DMS79 (cell line): Measurements from ENCODE around the gene CRYBB1.
A peak's percentile ranks its signal among the peaks of the same experiment; 100 is the strongest.

Experiments used
- DNase-seq: peaks from one replicate; lab custom pipeline; 2025; lab: John Stamatoyannopoulos, UW

The CRYBB1 gene

DNA sequence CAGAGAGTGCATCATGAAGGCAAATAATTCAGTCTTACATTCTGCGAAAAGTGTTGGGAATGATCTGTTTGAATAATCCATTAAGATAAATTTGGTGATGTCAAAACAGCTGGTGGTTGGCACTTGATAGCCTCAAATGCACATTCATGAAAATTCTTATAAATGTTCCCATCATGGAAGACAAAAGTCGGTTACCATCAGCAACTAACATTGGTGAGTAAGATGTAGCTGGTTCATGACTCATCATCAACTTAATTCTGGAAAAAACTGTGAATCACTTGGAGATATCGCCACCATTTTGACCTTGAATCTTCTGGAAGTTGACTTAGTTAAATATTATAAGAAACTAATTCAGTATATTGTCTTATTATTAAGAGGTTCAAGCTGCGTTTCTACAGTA is 11.2 kb downstream of the CRYBB1 start:
- no peak for DNase-seq

DNA sequence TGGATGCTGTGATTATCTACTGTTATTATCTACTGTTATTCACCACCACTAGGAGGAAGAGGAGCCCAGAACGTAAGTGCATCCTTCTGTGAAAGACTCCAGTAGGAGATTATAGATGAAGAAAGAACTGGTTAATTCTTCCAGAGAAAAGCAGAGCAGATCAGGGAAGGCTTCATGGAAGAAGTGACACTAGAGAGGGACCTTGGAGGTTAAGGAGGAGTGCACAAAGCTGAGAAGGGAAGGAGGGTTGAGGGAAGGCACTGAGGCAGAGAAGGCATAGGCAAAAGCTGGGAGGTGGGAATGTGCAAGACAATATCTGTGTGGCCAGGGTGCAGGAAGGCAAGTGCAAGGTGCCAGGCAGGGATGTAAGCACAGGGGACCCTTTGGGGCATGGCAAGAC is 13.5 kb downstream of the CRYBB1 start:
- DNase-seq: no peak

DNA sequence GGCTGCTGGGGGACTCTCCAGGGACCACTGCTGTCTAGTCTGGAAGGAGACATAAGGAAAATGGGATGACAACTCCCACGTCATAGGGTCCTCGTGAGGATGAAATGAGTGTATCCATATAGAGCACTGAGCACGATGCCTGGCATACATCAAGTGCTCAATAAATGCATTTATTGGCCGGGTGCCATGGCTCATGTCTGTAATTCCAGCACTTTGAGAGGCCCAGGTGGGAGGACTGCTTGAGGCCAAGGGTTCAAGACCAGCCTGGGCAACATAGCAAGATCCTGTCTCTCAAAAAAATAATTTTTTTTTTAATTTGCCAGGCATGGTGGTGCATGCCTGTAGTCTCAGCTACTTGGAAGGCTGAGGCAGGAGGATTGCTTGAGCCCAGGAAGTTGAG is 15.7 kb downstream of the CRYBB1 start:
- DNase-seq: no peak

DNA sequence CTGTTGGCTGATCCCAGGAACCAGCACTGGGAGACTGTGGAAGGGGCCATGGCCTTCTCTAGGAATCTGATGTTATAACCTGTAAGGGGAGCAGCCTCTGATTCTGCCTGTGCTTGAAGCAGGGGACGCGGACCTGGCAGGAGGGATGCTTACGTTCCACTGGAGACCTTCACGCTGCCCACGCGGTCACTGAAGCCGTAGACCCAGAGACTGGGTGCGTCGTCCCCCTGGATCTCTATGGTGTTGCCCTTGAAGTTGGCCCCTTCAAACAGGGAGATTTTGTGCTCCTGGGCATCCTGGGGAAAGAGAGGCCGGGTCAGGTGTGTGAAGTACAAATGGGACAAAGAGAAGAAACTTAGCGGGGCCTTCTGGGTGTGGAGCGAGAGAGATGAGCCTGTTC is 16.1 kb downstream of the CRYBB1 start:
- no peak for DNase-seq

DNA sequence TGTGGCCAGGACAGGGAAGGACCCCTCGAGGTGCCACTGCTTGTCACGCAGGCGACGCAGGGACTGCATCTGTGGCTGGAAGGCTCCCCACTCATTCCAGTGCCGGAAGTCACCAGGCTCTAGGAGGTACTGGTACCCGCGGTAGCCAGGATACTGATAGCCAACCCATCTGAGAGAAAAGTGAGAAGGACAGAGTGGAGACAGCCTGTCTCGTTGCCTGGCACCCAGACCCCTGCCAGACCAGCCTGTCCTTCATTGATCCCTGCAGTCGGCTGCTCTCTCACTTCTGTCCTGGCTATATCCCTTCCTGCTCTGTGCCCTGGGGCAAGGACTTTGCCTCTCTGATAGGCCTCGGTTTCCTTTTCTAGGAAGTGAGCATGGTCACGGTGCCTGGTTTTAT is 18.3 kb downstream of the CRYBB1 start:
- no peak for DNase-seq

DNA sequence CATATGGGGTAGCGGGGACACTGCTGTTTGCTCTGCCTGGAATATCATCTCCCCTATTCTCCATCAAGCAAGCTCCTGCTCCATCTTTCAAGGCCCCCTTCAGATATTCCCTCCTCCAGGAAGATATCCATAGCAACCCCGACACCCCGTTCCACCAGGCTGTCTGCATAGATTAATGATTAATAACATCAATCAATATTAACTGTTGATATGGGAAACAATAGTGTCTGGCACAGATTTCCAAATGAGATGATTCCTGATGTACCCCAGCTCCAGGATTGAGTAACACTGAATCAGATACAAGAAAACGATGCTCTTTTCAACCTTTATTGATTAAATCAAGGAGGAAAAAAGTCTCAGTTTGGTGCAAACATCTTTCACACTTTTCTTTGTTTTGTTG is 20.3 kb downstream of the CRYBB1 start:
- no peak for DNase-seq

DNA sequence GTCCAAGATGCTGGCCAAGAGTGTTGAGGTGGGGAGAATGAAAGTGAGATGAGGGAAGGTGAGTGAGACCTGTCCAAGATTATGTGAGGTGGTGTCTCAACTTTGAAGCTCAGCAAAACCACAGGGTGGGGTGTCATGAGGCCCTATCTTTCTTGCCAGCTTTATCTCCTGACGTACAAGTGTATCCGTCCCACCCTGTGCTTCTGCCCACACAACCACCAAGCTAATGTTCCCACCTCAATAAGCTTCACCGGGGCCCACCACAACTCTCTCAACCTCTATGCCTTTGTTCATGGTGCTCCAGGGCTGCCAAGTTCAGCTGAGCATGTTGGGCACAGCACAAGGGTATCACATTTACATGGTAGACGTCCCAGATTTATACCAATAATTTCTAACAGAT is 20.8 kb downstream of the CRYBB1 start:
- no peak for DNase-seq

DNA sequence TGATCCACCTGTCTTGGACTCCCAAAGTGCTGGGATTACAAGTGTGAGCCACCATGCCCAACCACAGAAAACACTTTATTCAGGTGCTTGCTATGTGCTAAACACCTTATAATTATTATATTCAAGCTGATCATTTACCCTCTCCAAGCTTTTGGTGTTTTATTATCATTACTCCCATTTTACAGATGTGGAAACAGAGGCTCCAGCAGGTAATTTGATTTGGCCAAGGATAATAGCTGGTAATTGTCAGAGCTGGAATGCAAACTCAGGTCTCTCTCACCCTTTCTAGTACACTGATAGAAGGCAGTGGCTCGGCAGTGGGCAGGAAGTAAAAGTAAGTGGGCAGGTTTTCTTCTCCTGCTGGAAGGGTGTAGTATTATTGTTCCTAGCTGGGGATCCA is 24.1 kb downstream of the CRYBB1 start:
- no peak for DNase-seq

DNA sequence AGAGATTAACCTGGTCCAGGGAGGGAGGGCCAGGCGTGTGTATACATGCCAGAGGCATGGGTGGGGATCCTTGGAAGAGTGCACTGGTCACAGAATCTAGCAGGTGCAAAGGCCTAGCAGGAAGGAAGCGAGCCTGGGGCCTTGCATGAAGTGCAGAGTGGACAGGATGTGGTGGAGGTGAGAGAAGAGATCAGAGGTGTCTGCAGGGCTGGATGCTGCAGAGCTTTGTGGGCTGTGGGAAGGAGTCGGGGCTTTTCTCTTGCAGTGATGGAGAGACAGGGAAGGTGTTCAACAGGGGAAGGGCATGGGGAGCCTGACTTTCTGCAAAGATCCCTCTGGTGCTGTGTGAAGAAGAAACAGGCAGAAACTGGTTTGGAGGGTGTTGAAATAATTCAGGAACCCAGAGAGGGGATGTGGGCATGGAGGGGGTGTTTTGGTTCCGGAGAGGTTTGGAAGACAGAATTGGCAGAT is 25.4 kb downstream of the CRYBB1 start:
- no peak for DNase-seq

DNA sequence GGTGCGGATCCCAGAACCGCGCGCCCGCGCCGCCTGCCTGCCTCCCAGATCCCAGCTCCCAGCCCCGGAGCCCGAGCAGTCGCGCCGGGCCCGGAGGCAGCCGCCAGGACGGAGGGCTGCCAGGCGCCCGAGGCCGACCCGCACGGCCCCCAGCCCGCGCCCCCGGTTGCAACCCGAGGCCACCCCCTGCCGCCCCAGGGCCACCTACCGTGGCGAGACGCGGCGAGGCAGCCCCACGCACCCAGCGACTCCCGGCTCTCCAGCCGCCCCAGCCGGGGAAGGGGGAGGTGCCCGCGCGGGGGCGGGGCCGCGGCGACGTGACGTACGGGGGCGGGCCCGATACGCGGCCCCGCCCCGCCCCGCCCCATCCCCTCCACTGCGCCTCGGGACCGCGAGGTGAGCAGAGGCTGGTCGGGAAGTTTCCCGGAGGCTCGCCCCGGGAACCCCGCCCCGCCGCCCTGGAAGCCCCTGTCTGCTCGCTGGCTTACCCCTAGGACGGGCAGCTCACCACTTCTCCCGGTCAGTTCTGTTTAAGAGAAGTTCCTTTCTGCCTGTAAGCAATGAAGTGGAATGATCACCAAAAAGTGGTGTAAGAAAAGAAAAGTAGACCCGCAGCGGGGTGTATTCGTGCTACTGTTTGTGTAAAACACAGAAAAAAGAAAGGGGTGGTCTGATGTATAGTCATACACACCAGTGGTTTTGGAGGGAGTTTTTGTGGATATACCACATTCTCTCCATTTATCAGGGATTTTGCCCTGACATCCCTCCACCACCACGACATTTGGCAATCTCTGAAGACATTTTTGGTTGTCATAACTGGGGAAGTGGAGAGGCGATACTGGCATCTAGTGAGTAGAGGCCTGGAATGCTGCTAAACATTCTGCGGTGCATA is 27.7 kb downstream of the CRYBB1 start, which contains the start of gene TPST2:
Gene TPST2 (minus strand): TSS at position 288 of the 892 bp plus-strand sequence. CDS start 48,502 bp downstream, outside the sequence.
- DNase-seq: no peak

DNA sequence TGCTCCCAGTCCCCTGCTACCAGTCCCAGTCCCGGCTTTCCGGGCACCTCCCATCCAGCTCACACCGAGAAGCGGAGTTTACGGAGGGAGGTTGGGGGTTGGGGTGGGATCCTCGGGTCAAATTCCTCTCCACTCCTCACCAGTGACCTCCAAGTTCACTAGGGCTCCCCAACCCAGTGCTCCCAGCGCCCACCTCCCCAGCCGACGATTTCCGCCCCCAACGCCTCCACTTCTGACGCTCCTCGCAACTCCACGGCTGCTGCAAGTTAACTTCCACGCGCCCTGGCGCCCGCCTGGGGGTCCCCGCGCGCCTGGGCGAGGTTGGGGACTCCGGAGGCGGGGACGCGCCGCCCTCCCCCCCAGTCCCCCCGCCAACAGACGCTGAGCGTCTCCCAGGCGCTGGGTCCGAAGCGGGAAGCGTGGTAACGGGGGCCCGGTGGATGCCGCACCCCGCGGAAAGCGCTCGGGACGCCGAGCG is 28.4 kb downstream of the CRYBB1 start:
- DNase-seq: no peak

DNA sequence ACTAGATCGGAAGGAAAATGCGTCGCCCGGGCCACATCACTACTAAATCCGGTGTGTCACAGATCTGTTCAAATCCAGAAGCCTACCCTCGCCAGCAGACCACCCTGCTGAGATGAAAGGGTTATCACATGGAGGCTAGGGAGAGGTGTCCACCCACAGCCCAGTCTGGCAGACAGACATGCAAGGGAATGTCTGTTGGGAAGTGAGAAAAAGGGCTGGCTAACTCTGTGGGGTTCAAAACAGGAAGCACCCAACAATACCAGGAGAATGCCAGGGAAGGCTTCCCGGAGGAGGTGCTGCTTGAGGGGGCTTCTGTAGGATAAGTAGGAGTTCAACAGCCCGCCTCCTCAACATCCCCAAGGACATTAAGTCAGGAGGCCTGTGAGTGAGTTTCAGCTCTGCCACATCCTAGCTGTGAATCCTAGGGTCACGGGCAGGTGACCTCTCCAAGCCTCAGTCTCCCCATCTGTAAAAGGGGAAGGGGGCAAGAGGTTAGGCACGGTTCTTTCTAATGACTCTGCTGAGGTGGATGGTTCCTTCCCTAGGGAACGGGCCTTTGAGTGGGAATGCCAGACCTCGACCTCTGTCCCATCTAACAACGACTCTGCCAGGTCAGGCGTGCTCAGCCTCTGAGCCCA is 29.0 kb downstream of the CRYBB1 start:
- no peak for DNase-seq

DNA sequence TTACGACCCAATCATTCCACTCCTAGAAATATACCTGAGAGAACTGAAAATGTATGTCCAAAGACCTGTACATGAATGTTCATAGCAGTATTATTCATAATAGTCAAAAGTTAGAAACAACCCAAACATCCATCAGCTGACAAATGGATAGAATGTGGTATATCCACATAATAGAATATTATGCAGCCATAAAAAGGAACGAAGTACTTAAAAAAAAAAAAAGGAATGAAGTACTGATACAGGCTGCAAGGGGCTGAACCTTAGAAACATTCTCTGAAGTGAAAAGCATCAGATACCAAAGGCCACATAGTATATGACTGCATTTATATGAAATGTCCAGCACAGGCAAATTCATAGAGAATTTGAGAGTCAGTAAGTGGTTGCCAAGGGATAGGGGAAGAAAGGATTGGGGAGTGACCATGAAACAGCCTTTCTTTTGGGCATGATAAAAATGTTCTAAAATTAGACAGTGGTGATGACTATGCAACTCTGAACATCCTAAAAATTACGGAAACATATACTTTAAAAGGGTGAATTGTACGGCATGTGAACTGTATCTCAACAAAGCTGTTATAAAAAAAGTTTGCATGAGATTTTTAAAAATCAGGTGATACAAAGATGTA is 29.7 kb downstream of the CRYBB1 start:
- DNase-seq: no peak

DNA sequence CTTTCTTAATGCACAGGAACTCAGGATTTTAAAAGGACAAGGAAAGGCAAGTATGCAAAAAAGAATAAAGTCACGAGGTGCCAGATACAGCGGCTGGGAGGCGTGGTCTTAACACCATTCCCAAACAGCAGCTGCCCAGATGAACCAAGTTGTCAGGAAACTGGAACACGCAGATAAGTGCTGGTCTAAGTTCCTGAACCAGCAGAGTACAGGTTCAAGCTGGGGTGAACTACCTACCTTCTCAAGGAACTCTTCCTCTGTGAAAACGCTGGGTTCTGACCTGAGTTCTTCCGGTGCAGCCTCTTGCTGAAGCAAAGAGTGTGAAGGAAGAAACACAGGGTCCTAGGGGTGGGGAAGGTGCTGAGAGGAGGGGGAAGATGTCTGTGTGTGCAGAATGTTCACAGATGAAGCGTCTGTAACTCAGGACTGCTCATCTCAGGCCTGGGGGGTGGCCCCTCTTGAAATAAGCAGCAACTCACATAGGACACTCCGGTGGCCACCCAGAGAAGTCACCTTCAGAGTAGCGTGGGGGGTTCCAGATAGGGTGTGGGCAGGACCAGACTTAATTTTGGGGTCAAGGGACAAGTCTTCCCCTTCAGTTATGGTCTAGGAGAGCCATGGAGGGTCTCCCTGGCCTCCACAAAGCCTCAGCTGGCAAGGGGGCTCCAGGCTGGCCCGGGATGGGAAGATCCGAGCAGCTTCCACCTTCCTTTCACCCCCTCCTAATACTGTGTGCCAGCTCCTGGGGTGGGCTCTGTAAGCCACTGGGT is 31.1 kb downstream of the CRYBB1 start:
- no peak for DNase-seq

DNA sequence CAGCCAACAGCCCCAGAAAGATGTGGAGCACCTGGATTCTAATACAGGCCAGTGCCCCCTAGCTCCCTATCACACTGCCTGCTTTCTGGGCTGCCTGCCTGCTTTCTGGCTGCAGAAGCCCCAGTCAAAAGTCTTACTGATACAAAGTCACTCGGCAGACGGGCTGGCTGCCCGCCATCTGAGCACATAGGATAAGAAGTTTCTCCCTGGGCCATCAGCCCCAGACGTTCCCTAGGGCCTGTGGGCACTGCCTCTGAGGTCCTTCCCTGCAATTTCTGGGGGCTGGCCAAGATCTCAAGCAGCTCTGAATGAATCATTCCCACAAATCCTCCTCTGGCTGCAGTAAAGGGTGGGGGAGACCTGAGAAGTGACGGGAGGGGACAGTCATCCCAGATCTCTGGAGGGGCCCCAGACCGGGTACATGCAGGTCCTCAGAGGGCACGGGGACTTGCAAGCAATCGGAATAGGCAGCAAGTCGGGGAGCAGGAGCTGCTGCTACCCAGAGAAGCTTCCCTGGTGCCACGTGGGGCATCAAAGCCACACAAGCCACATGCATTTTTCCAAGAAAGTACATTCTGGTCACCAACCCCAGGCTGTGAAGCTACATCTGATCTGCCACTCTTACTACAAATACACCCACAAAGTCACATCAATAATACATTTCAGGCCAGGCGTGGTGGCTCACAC is 32.6 kb downstream of the CRYBB1 start:
- DNase-seq: peak; percentile 72

DNA sequence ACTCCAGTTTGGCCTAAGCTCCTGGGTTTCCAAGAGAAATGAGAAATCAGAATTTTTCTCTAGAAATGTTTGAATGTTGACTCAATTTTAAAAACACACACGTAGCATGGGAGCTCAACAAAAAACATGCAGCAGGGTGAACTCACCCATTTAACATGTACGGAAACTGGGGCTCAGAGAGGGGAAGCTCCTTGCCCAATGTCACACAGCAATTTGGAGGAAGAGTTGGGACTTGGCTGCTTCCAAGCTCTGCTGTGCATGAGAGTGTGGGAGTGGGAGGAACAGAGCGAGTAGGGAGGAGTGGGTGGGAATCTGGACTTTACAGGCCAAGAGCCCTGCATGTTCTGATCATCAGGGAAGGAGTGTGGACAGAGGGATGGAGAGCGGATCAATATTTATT is 33.8 kb downstream of the CRYBB1 start:
- DNase-seq: no peak

DNA sequence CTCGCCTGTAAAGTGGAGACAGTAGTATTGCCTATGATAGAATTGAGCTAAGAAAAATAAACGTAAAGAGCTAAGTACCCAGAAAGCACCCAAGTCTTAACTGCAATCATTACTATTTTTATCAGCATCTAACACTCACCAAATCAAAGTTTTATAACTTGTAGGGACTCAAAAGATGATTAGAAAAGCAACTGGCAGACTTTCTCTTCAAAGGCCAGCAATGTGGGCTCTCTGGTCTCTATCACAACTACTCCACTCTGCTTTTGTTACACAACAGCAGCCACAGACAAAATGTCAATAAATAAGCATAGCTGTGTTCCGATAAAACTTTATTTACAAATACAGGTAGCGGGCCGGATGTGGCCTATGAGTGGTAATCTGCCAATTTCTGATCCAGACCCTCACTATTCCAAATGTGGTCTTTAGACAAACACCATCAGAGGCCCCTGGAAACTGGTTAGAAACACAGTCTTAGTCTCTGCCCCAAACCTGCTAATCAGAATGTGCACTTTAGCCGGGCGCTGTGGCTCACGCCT is 36.1 kb downstream of the CRYBB1 start:
- DNase-seq: no peak

DNA sequence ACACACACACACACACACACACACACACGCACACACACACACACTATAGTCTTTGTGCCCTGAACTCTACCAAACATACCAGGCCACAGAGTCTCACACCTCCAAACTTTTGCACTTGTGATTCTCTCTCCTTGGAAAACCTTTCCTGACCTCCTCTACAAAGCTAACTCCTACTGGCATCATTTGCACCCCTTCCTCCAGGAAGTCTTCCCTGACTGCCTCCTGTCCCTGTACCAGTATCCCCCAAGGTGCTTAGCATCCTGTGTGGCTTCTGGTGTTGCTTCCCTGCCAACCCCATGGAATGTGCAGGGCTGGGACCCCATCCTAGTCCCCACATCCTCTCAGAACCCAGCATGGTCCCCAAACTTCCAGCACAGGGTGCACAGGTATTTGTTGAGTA is 36.8 kb downstream of the CRYBB1 start:
- DNase-seq: no peak

DNA sequence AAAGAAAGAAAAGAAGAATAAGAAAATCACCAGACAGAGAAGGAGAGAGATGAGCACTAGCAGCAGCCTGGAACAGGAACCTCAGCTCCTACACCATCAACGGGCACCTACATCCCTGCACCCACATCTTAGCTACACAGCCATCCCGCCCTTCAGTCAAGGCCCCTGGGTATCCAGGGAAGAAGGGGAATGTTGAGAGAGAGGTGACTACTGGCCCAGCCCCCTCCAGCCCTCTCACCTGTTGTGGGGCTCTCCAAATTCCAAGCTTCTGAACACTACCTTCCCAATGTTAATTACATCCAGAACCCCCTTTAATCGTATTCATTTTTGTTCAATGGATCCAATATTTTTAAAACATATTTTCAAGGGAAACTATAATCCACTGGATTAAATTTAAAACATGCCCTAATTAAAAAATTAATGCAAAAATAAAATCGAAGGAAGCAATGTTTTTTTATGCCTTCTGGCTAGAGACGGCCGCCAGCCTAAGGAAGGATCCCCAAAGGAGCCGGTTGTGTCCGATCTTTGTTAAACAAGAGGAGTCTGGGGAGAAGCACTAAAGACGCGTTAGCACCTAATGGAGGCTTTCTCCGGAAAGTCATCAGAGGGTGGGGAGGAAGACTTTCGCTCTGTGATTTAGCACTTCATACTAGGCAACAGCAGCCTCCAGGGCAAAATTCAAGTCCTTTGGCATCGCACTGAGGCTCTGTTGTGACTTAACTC is 37.4 kb downstream of the CRYBB1 start:
- no peak for DNase-seq

DNA sequence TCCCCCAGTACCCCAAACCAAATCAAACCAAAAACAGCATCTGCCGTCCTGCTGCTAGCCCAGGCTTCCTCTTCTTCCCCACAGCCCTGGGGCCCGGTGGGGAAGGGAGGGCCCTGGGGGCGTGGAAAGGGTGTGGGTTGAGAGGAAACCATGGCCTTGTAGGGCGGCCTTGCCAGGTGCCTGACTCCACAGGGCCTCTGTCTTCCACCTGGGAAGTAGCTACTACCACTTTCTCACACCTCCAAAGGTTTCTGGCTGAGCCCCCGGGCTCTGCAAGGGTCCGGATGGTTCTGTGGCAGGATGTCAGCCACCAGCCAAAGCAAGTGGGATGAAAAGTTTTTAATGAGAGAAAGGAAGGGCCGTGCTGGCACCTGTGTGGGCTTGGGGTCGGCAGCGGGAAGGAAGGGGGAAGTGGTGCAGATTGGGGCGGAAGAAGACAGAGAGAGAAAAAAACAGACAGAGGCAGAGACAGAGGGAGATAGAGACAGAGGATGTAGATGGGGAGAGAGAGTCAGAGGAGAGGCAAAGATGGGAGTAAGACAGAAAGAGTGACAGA is 38.4 kb downstream of the CRYBB1 start:
- no peak for DNase-seq
